Lower lobe of right lung (tissue), 2 donors: ENCODE measurements around the gene CYTH3. TPM values are rescaled to one million over a fixed set of nuclear protein-coding genes. Genes with fewer than 3 reads are reported as not detected.

Source experiments
- ATAC-seq, 2 donors: fragments of 200-7000 bp; cut with Tn5 transposase; one replicate each; pipeline ENCODE4 v1.9.1; 2020 to 2022; ENCODE audit warnings: mild to moderate bottlenecking in 2 of 2, moderate library complexity in 2 of 2
- DNase-seq: peaks from one replicate; pipeline ENCODE4 v3.0.0-alpha.2; 2020
- H3K27ac ChIP-seq: fragments of 200-600 bp; one replicate; pipeline ENCODE4 v1.8.0; 2022
- H3K27me3 ChIP-seq: fragments of 200-600 bp; one replicate; pipeline ENCODE4 v1.8.0; 2022; ENCODE audit warnings: low read depth
- H3K36me3 ChIP-seq: fragments of 200-600 bp; one replicate; pipeline ENCODE4 v1.8.0; 2022; ENCODE audit warnings: mild to moderate bottlenecking
- H3K4me1 ChIP-seq: fragments of 200-600 bp; one replicate; pipeline ENCODE4 v1.8.0; 2022
- H3K4me3 ChIP-seq: fragments of 200-600 bp; one replicate; pipeline ENCODE4 v1.8.0; 2022; ENCODE audit warnings: mild to moderate bottlenecking
- H3K9me3 ChIP-seq: fragments of 200-600 bp; one replicate; pipeline ENCODE4 v1.8.0; 2022
- intact Hi-C: fragments of 100-400 bp; cut with DNase I; formaldehyde crosslinking; loops from one replicate; pipeline ENCODE4 v1.11.0; 2022
- total RNA-seq: library from RNA; stranded (reverse); fragmentation: NEBNext Ultra II Directional; extraction: Animal tissue kit (Norgen Biotek cat#: 25700); gene quantifications from one replicate; pipeline ENCODE4 v1.2.1, GENCODE V29; 2021
- TF ChIP-seq, protein P1 (sequence below): fragments of 200-600 bp; IDR thresholded peaks from one replicate; pipeline ENCODE4 v1.8.0; 2022; ENCODE audit warnings: antibody characterized with exemption, mild to moderate bottlenecking
- donor health status: DM: no; HTN: yes; CAD: no; lungs with severe emphysema.

CYTH3 gene
- total RNA-seq, 1 donor from 2014 or later, result 26.1 TPM

DNA sequence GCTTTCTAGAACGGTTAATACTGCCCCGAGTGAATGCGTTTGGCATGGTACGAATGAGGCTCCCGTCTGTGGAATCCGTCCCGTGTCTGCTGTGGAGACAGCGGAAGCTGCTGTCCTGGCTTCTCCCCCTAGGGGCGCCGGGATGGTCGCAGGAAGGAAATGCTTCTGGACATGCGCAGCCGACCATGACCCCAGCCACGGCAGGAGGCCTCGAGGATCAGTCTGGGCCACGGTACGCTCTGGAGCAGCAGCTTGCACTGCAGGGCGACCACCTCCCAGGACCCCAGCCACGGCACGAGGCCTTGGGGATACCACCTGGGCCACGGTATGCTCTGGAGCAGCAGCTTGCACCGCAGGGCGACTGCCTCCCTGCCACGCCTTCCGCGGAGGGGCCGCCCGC lies 107.9 kb downstream of the CYTH3 start:
- TF ChIP-seq, protein P1, sequence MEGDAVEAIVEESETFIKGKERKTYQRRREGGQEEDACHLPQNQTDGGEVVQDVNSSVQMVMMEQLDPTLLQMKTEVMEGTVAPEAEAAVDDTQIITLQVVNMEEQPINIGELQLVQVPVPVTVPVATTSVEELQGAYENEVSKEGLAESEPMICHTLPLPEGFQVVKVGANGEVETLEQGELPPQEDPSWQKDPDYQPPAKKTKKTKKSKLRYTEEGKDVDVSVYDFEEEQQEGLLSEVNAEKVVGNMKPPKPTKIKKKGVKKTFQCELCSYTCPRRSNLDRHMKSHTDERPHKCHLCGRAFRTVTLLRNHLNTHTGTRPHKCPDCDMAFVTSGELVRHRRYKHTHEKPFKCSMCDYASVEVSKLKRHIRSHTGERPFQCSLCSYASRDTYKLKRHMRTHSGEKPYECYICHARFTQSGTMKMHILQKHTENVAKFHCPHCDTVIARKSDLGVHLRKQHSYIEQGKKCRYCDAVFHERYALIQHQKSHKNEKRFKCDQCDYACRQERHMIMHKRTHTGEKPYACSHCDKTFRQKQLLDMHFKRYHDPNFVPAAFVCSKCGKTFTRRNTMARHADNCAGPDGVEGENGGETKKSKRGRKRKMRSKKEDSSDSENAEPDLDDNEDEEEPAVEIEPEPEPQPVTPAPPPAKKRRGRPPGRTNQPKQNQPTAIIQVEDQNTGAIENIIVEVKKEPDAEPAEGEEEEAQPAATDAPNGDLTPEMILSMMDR, result no peak
- ATAC-seq, result no peak
- Histone ChIP-seq H3K27me3 (no peaks in the 10 kb centered on the region), H3K27ac (no peak overlapping the region), H3K4me1 (peaks cover 5% of the 10 kb centered on the region), H3K9me3 (no peaks in the 10 kb centered on the region), H3K4me3 (no peak overlapping the region), H3K36me3 (peaks cover 62% of the 10 kb centered on the region)
- intact Hi-C loops, result no loop called here
- DNase-seq, result no peak

DNA sequence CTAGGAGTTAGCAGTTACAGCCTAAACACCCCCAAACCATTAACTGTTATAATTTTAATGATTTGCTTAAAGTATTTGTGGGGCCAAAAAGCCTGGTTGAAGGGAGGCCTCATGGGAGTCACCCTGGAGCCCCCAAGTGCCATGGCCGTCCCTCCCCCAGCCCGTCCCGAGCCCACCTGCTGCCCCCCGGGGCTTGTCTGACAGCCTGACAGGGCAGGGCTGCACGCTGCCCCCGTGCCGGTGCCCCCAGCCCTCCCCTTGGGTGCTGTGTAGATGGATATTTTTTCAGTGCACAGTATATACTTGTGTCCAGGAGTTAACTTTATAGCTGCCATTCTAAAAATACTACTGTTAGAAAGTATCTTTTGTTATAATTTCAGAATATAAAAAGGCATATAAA lies 108.4 kb downstream of the CYTH3 start:
- peaks cover 62% of the 10 kb centered on the region for H3K36me3 ChIP-seq
- H3K4me3 ChIP-seq, result no peak overlapping the region
- intact Hi-C loops, result no loop called here
- no peaks in the 10 kb centered on the region for H3K9me3 ChIP-seq
- no peak overlapping the region for H3K27ac ChIP-seq
- DNase-seq (no peak), ATAC-seq (no peak)
- TF ChIP-seq, protein P1, result no peak
- no peaks in the 10 kb centered on the region for H3K27me3 ChIP-seq
- peaks cover 5% of the 10 kb centered on the region for H3K4me1 ChIP-seq

DNA sequence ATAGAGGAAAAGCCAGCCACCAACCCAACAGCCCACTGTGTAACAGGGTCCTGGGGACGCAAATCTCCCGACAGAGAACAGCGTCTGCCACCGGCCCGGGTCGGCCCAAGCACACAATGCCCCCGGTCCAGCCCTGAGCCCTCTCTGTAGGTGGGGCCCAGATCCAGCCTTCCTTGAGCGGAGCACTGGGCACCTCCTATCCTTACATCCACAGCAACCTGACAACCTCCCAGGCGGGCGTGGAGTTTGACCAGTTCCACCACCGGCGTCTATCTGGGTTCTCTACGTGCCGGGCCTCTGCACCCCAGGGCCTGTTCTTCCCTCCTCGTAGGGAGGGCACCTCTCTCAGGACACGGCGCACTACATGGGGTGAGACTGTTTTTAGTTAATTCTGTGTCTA lies 109.0 kb downstream of the CYTH3 start:
- Histone ChIP-seq H3K9me3 (no peaks in the 10 kb centered on the region), H3K4me1 (peaks cover 5% of the 10 kb centered on the region), H3K27ac (no peak overlapping the region), H3K36me3 (peaks cover 59% of the 10 kb centered on the region), H3K4me3 (no peak overlapping the region), H3K27me3 (no peaks in the 10 kb centered on the region)
- TF ChIP-seq, protein P1, result no peak
- no peak for ATAC-seq
- intact Hi-C loops, result no loop called here
- DNase-seq, result no peak

DNA sequence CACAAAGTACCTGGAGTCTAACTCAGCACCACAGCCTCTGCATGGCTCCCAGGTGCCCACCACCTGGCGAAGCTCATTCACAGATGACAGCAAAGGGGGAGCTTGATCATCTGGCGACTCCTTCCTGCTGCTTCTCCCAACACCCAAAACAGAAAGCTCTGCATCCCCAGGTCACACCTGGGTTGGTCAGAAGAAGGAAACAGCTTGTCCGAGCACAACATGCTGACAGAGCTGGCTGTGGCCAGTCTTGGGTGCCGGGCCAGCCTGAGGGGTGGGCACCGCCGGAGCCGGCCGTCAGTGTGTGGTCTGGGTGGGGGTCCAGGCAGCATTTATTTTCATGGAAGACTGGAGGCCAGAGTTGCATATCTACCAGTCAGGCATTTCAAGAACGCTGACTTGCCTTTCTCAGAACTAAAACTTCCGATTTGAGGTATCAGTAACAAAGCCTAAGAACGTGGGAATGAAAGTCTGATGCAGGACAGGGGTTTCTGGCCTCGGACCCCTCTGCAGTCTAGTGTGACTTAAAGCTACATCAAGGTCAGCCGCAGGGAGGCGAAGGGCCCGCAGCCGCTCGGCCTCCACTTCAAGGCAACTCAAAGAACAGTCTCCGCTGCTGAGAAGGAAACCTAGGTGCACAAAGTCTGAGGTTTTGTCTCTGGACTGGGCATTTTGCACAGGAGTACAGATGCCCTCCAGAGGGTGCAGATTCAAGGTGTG lies 109.6 kb downstream of the CYTH3 start:
- Histone ChIP-seq H3K4me3 (no peak overlapping the region), H3K27ac (no peak overlapping the region), H3K4me1 (peaks cover 5% of the 10 kb centered on the region), H3K36me3 (peaks cover 61% of the 10 kb centered on the region), H3K9me3 (no peaks in the 10 kb centered on the region), H3K27me3 (no peaks in the 10 kb centered on the region)
- DNase-seq (no peak), ATAC-seq (no peak)
- TF ChIP-seq, protein P1, result no peak
- intact Hi-C loops, result no loop called here

DNA sequence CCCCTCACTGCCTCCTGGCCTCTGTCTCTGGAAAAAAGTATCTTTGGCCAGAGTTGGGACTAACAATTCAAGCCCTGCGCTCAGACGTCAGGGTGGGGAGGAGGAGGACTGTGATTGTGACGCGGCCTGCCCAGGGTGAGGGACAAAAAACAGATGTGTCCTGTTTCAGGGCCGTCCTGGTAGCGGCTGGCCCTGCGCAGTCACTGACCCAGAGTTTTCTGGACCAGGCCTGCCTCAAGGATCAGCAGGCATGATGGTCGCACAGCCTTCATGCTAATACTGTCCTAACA lies 110.1 kb downstream of the CYTH3 start:
- TF ChIP-seq, protein P1, result no peak
- Histone ChIP-seq H3K4me3 (no peak overlapping the region), H3K27ac (no peak overlapping the region), H3K27me3 (no peaks in the 10 kb centered on the region), H3K9me3 (no peaks in the 10 kb centered on the region), H3K36me3 (peaks cover 67% of the 10 kb centered on the region), H3K4me1 (peaks cover 5% of the 10 kb centered on the region)
- intact Hi-C loops, result no loop called here
- DNase-seq (no peak), ATAC-seq (no peak)
